GM18498 (cell line): ENCODE data around the gene SNX8.
"Not testable (repeated sequence)": the region's sequence is repeated elsewhere in the genome, so short reads cannot be mapped to it uniquely, and the experiment has no call there.

ENCODE experiments used
- ATAC-seq: cut with Tn5 transposase; IDR thresholded peaks from one replicate; pipeline ENCODE4 v1.9.1; 2021; ENCODE audit warnings: mild to moderate bottlenecking, moderate library complexity; ENCODE audit not compliant: unreplicated experiment

Gene SNX8

GRCh38 chr7:2314209-2314955 is at the start of gene SNX8:
TSS of gene SNX8 (minus strand) at chr7:2314441. CDS start at chr7:2314421, 20 bp downstream.
- ATAC-seq: peak; percentile 77

DNA sequence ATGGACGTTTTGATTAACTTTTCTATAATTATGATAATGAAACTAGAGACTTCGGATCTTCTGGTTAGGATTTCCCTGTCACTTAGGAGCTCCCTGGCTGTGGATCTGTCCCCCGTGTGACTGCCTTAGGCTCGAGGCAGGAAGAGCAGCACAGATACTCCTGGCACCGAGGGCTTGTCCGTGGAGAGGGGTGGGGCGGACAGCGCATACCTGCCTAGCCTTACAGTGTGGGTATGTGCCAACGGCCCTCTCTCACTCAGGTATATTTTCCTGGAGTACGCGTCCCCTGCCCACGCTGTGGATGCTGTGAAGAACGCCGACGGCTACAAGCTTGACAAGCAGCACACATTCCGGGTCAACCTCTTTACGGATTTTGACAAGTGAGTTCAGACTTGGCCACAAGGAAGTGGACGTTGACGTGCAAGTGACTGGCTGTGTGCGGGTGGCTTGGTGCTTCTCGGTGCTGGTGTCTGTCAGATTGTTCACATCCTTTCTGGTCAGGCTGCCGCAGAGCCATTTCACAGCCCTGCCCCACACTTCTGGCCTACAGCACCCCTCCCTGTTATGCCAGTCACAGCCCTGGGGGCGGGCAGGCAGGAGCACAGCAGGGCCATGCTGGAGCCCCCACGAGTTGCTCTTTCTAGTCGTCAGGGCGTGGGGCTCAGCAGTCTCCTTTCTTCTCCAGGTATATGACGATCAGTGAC is 48.3 kb upstream of the SNX8 start:
- no peak for ATAC-seq

DNA sequence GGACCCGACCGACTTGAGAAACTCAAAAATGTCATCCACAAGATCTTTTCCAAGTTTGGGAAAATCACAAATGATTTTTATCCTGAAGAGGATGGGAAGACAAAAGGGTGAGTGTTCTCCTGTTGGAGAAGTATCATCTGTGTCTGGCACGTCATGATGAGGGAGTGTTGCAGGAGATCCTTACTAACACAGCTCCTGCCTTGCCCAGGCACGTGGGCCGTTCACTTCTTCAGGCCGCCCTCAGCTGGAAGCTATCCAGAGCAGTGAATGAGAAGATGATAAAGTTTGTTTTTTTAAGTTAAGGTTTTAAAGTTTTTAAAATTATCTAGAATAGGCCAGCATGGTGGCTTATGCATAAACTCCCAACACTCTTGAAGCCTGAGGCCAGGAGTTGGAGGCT is 46.6 kb upstream of the SNX8 start:
- no peak for ATAC-seq

- no peak for ATAC-seq
These were observed 45.4 kb upstream of the SNX8 start for GRCh38 chr7:2359610-2360009.

GRCh38 chr7:2358968-2359527 is 44.8 kb upstream of the SNX8 start:
- ATAC-seq: no peak

GRCh38 chr7:2357571-2357970 is 43.3 kb upstream of the SNX8 start:
- no peak for ATAC-seq

GRCh38 chr7:2357165-2357564 is 42.9 kb upstream of the SNX8 start:
- ATAC-seq: no peak

DNA sequence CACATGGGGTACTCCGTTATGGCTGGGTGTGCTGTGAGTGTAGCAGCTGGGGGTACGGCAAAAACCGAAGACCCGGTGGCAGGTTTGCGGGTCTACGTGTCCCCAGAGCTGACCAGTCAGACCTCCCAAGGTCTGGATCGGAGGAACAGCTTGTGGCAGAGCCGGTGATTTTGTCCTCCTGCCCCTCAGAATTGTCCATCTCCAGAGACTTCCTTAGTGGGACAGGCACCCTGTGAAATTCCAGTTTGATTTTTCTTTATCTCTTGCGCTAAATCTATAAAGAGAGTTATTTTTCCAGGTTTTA is 41.4 kb upstream of the SNX8 start:
- no peak for ATAC-seq

DNA sequence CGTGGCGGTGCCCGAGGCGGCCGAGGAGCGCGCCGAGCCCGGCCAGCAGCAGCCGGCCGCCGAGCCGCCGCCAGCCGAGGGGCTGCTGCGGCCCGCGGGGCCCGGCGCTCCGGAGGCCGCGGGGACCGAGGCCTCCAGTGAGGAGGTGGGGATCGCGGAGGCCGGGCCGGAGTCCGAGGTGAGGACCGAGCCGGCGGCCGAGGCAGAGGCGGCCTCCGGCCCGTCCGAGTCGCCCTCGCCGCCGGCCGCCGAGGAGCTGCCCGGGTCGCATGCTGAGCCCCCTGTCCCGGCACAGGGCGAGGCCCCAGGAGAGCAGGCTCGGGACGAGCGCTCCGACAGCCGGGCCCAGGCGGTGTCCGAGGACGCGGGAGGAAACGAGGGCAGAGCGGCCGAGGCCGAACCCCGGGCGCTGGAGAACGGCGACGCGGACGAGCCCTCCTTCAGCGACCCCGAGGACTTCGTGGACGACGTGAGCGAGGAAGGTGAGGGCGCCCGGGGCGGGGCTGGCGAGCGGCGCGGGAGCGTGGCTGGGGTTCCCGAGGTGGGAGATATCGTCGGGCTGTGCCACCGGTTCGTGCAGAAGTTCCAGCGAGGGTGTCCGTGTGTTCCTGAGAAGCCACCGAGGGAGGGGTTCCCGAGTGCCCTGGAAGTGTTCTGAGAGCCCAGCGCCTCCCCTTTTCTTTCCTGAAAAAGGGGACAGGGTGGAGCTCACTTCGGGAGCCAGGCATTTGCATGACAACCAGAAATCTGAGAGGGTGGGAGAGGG is 40.9 kb upstream of the SNX8 start:
- ATAC-seq: no peak

DNA sequence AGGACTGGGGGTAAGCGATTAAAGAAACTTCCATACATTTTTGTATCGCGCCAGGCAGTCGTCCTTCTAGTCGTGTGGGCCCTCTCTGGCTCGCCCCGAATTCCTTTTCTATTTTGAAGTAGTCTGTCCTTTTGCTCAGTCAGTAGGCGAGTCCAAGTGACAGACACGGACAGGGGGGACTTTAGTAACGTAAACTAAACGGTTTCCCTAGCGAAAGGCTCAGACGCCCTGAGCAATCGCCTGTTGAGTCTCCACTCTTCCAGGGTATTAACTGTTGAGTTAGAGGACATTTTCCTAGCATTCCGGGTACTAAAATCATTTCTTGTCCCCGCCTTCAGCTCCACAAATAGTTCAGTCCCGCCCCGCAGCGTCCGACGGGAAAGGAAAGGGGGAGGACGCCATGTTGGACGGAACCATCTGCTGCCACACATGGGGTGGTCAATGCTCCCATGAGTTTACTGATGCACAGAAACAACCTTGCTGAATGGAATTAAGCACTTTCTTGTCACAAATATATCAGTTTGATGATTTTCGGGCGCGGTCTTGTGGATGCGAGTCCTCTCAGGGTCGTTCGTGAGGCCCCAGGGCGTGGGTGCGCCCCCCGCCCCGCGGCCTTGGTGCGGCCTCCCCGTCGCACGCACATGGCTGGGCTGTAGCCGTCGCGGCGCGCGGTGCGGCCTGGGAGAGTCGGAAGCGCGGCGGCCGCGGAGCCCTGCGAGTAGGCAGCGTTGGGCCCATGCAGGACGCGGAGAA is 40.1 kb upstream of the SNX8 start, which contains the start of gene EIF3B:
EIF3B (plus strand) TSS at position 642 of the 753 bp plus-strand sequence; CDS start at position 737, 95 bp downstream.
- peak; percentile 86 for ATAC-seq

- ATAC-seq: peak; percentile 57
These were observed 39.6 kb upstream of the SNX8 start for GRCh38 chr7:2353936-2354185.

- no peak for ATAC-seq
These were observed 39.1 kb upstream of the SNX8 start for GRCh38 chr7:2353113-2353935.

GRCh38 chr7:2350861-2351260 is 36.6 kb upstream of the SNX8 start:
- ATAC-seq: no peak

GRCh38 chr7:2350055-2350454 is 35.8 kb upstream of the SNX8 start:
- no peak for ATAC-seq

DNA sequence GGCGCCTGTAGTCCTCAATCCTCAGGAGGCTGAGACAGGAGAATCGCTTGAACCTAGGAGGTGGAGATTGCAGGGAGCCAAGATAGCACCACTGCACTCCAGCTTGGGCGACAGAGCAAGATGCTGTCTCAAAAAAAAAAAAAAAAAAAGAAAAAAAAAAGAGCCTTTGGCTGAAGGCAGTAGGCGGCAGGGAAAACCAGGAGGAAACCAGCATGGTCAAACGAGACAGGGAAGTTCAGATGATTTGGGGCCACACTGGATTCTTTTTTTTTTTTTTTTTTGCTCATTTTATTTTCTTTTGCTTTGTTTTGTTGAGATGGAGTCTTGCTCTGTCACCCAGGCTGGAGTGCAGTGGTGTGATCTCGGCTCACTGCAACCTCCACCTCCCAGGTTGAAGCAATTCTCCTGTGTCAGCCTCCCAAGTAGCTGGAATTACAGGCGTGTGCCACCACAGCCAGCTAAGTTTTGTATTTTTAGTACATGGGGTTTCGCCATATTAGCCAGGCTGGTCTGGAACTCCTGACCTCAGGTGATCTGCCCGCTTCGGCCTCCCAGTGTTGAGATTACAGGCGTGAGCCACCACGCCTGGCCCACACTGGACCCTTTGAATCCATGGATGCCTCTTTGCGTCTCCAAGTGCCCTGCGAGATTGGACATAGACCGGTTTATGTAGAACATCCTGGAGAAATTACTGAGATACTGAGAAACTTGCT is 33.3 kb upstream of the SNX8 start:
- ATAC-seq: not testable (repeated sequence)

GRCh38 chr7:2336626-2337299 is 22.5 kb upstream of the SNX8 start:
- no peak for ATAC-seq

DNA sequence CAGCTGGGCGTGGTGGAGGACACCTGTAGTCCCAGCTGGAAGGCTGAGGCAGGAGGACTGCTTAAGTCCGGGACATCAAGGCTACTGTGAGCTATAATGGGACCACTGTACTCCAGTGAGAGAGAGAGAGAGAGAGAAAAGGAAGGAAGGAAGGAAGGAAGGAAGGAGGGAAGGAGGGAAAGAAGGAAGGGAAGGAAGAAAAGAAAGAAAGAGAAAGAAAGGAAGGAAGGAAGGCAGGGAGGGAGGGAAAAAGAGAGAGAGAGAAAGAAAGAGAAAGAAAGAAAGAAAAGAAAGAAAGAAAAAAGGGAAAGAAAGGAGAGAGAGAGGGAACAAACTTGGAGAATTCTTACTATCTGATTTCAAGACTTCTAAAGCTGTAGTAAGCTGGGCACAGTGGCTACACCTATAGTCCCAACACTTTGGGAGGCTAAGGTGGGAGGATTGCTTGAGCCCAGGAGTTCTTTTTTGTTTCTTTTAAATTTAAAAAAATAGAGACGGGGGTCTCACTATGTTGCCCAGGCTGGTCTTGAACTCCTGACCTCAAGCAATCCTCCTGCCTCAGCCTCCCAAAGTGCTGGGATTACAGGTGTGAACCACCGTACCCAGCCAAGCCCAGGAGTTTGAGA is 18.5 kb upstream of the SNX8 start:
- ATAC-seq: not testable (repeated sequence)

- ATAC-seq: no peak
These were observed 17.5 kb upstream of the SNX8 start for GRCh38 chr7:2331707-2332106.

DNA sequence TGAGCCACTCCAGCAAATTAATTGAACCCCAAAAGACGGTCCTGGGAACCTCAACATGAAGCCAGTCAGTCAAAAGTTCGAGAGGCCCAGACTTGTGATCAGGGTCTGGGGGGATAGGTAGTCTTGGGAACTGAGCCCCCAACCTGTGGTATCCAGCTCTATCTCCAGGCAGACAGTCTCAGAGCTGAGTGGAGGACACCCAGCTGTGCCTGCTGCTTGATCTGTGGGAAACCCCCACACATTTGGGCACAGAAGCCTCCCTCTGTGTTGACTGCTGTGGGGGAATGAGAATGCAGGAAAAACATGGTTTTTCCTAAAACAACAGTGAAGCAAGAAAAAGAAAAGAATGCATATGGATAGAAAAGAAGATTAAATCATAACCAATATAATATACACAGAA is 16.3 kb upstream of the SNX8 start:
- no peak for ATAC-seq
